Measurements from ENCODE around the gene OR6M1.

The OR6M1 gene

GRCh38 chr11:123775289-123775688, 30.9 kb downstream of the OR6M1 start:
- no peak for DNase-seq

- no peak for DNase-seq
Measured at GRCh38 chr11:123773959-123774358, 32.2 kb downstream of the OR6M1 start.

- no peak for DNase-seq
Measured at GRCh38 chr11:123773026-123773425, 33.1 kb downstream of the OR6M1 start.

GRCh38 chr11:123771664-123772063, 34.5 kb downstream of the OR6M1 start:
- DNase-seq: no peak

- no peak for DNase-seq
Measured at GRCh38 chr11:123770712-123771111, 35.4 kb downstream of the OR6M1 start.

- DNase-seq: no peak
Measured at GRCh38 chr11:123765601-123766000, 40.5 kb downstream of the OR6M1 start.

- DNase-seq: no peak
Measured at GRCh38 chr11:123762422-123762821, 43.7 kb downstream of the OR6M1 start.

- DNase-seq: no peak
Measured at GRCh38 chr11:123760894-123761293, 45.3 kb downstream of the OR6M1 start.

- DNase-seq: no peak
Measured at GRCh38 chr11:123757976-123758375, 48.2 kb downstream of the OR6M1 start.

- DNase-seq: no peak
Measured at GRCh38 chr11:123755813-123756212, 50.3 kb downstream of the OR6M1 start.
